ENCODE results near the gene CDK6.

The CDK6 gene

GRCh38 chr7:92769394-92769699 lies 67.0 kb downstream of the CDK6 start:
- TF ChIP-seq MAX (IDR thresholded peaks at IDR 0.05; ENCODE audit: low read depth, low read length) (no peak), CTCF (IDR thresholded peaks at IDR 0.05; ENCODE audit: low read depth, low read length) (no peak)

GRCh38 chr7:92768501-92769393 lies 67.6 kb downstream of the CDK6 start:
- no peak overlapping the region for H3K4me3 ChIP-seq (ENCODE audit: low read depth, low read length)
- DNase-seq (ENCODE audit: low read depth): no peak
- TF ChIP-seq CTCF (IDR thresholded peaks at IDR 0.05; ENCODE audit: low read depth, low read length) (no peak), MAX (IDR thresholded peaks at IDR 0.05; ENCODE audit: low read depth, low read length) (no peak), MYC (IDR thresholded peaks at IDR 0.05; ENCODE audit: low read depth, low read length) (no peak), POLR2A (IDR thresholded peaks at IDR 0.05; ENCODE audit: extremely low read depth, insufficient read length) (no peak)

More at GRCh38 chr7:92769394-92769699, 67.0 kb downstream of the CDK6 start:
- DNase-seq (ENCODE audit: low read depth): no peak
- H3K4me3 ChIP-seq (ENCODE audit: low read depth, low read length): no peak overlapping the region

- TF ChIP-seq POLR2A (IDR thresholded peaks at IDR 0.05; ENCODE audit: extremely low read depth, insufficient read length) (no peak), MAX (IDR thresholded peaks at IDR 0.05; ENCODE audit: low read depth, low read length) (no peak), CTCF (IDR thresholded peaks at IDR 0.05; ENCODE audit: low read depth, low read length) (no peak), MYC (IDR thresholded peaks at IDR 0.05; ENCODE audit: low read depth, low read length) (no peak)
- H3K4me3 ChIP-seq (ENCODE audit: low read depth, low read length): no peak overlapping the region
- DNase-seq (ENCODE audit: low read depth): no peak
Observed at GRCh38 chr7:92767437-92767836, 68.9 kb downstream of the CDK6 start.

GRCh38 chr7:92766461-92767003 lies 69.8 kb downstream of the CDK6 start:
- no peak for DNase-seq (ENCODE audit: low read depth)
- no peak overlapping the region for H3K4me3 ChIP-seq (ENCODE audit: low read depth, low read length)
- TF ChIP-seq MAX (IDR thresholded peaks at IDR 0.05; ENCODE audit: low read depth, low read length): no peak
- no peak for TF ChIP-seq CTCF (IDR thresholded peaks at IDR 0.05; ENCODE audit: low read depth, low read length)
- no peak for TF ChIP-seq MYC (IDR thresholded peaks at IDR 0.05; ENCODE audit: low read depth, low read length)
- no peak for TF ChIP-seq POLR2A (IDR thresholded peaks at IDR 0.05; ENCODE audit: extremely low read depth, insufficient read length)

GRCh38 chr7:92765725-92766124 lies 70.6 kb downstream of the CDK6 start:
- H3K4me3 ChIP-seq (ENCODE audit: low read depth, low read length): no peak overlapping the region
- no peak for DNase-seq (ENCODE audit: low read depth)
- TF ChIP-seq POLR2A (IDR thresholded peaks at IDR 0.05; ENCODE audit: extremely low read depth, insufficient read length) (no peak), MAX (IDR thresholded peaks at IDR 0.05; ENCODE audit: low read depth, low read length) (no peak), MYC (IDR thresholded peaks at IDR 0.05; ENCODE audit: low read depth, low read length) (no peak), CTCF (IDR thresholded peaks at IDR 0.05; ENCODE audit: low read depth, low read length) (no peak)

All from NB4 (cell line).